Body of pancreas (tissue), 4 donors: ENCODE measurements around the gene GAN.

Experiments
- POLR2A ChIP-seq, 3 donors: fragments of 450-650 bp; IDR thresholded peaks; one replicate each; pipeline ENCODE4 v1.6.1; 2016; ENCODE audit warnings: antibody characterized with exemption in 3 of 3, mild to moderate bottlenecking in 2 of 3
- TF ChIP-seq, protein P1 (sequence below), 7 experiments: fragments of 450-650 bp in 4 of 7; fragments of 200-600 bp in 3 of 7; sonication (generic) in 3 of 7; IDR thresholded peaks; one replicate each; pipeline ENCODE4 v1.5.1; 2016 to 2019; ENCODE audit warnings: antibody characterized with exemption in 7 of 7

DNA sequence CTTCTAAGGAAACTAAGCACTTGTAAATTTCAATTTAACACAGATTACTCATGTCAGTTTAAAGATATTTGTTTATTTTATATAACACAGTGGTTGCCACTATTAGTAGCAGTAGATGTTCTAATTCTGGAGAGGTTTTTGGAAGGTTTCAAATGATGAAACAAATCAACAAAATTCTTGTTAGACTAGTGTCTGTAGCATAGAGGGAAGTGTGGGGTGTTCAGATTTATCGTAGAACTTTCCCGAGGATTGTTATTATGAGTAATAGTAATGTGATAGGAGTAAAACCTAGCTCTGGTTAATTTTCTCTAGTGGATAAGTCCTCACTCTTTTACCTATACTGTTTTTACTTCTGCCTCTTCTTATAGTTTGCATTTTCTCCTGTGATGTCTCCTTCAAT, 6.3 kb downstream of the GAN start:
- TF ChIP-seq, protein P1, sequence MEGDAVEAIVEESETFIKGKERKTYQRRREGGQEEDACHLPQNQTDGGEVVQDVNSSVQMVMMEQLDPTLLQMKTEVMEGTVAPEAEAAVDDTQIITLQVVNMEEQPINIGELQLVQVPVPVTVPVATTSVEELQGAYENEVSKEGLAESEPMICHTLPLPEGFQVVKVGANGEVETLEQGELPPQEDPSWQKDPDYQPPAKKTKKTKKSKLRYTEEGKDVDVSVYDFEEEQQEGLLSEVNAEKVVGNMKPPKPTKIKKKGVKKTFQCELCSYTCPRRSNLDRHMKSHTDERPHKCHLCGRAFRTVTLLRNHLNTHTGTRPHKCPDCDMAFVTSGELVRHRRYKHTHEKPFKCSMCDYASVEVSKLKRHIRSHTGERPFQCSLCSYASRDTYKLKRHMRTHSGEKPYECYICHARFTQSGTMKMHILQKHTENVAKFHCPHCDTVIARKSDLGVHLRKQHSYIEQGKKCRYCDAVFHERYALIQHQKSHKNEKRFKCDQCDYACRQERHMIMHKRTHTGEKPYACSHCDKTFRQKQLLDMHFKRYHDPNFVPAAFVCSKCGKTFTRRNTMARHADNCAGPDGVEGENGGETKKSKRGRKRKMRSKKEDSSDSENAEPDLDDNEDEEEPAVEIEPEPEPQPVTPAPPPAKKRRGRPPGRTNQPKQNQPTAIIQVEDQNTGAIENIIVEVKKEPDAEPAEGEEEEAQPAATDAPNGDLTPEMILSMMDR (IDR thresholded peaks at IDR 0.05), result no peak
- no peak for TF ChIP-seq POLR2A (IDR thresholded peaks at IDR 0.05)
